Caco-2 (cell line): Measurements from ENCODE around the gene PELI1. TPM values are rescaled to one million over a fixed set of nuclear protein-coding genes. Genes with fewer than 3 reads are reported as not detected.
A peak's percentile ranks its signal among the peaks of the same experiment; 100 is the strongest.

Experiments
- BruUV-seq: library from RNA; stranded (reverse); fragments of 400-500 nt; replicated peaks from 2 replicates; lab custom pipeline; 2021; lab: Mats Ljungman, UMichigan
- CTCF ChIA-PET: fragments of 300-600 bp; sonication (Branson Sonifier 250); formaldehyde crosslinking; loops from one replicate; lab custom pipeline; 2022; ENCODE audit warnings: antibody characterized with exemption; lab: Charles Lee
- POLR2A ChIA-PET: fragments of 300-600 bp; sonication (Branson Sonifier 250); formaldehyde crosslinking; loops from one replicate; lab custom pipeline; 2022; ENCODE audit warnings: antibody characterized with exemption; lab: Charles Lee
- DNase-seq, 2 experiments: peaks; one replicate each; pipeline versions ENCODE4 v3.0.0 to v3.0.0-alpha.2; 2020 to 2022
- H3K27me3 ChIP-seq: replicated peaks from 2 replicates; pipeline ENCODE4 v1.6.0; 2011; ENCODE audit warnings: low read length; ENCODE audit not compliant: control insufficient read depth, insufficient read depth
- H3K36me3 ChIP-seq: 2 replicates; pipeline ENCODE4 v1.5.1; 2011; ENCODE audit warnings: low read length; ENCODE audit not compliant: control insufficient read depth, insufficient read depth
- H3K4me1 ChIP-seq: fragments of 250-450 bp; sonication (Bioruptor Pico); 2 replicates; pipeline ENCODE4 v1.5.1; 2020; ENCODE audit warnings: mild to moderate bottlenecking
- H3K4me3 ChIP-seq: 2 replicates; pipeline ENCODE4 v1.5.1; 2011; ENCODE audit warnings: low read depth, mild to moderate bottlenecking, control low read depth, low read length
- H3K9me3 ChIP-seq: fragments of 250-450 bp; sonication (Bioruptor Pico); 2 replicates; pipeline ENCODE4 v1.5.1; 2020; ENCODE audit warnings: mild to moderate bottlenecking, moderate library complexity
- H3K27ac Mint-ChIP-seq: one replicate; pipeline ENCODE4 v1.8.0; 2022; ENCODE audit warnings: mixed read lengths; ENCODE audit not compliant: unreplicated experiment
- H3K27me3 Mint-ChIP-seq: one replicate; pipeline ENCODE4 v1.8.0; 2022; ENCODE audit warnings: mixed read lengths; ENCODE audit not compliant: insufficient read depth, unreplicated experiment
- H3K36me3 Mint-ChIP-seq: one replicate; pipeline ENCODE4 v1.8.0; 2022; ENCODE audit warnings: mild to moderate bottlenecking, mixed read lengths; ENCODE audit not compliant: insufficient read depth, unreplicated experiment
- H3K4me1 Mint-ChIP-seq: one replicate; pipeline ENCODE4 v1.8.0; 2022; ENCODE audit warnings: low read depth, mixed read lengths; ENCODE audit not compliant: unreplicated experiment
- H3K4me3 Mint-ChIP-seq: one replicate; pipeline ENCODE4 v1.8.0; 2022; ENCODE audit warnings: mild to moderate bottlenecking, moderate library complexity, mixed read lengths; ENCODE audit not compliant: unreplicated experiment
- H3K9me3 Mint-ChIP-seq: one replicate; pipeline ENCODE4 v1.8.0; 2022; ENCODE audit warnings: mixed read lengths; ENCODE audit not compliant: unreplicated experiment
- CTCF ChIP-seq, 2 experiments: fragments of 200-600 bp in 1 of 2; IDR thresholded peaks; 1 replicate in 1 of 2; 2 replicates in 1 of 2; pipeline versions ENCODE4 v1.5.1 to v1.8.0; 2011 to 2022; ENCODE audit warnings: antibody characterized with exemption in 1 of 2, control low read depth in 1 of 2, inconsistent platforms in 1 of 2, low read depth in 1 of 2, low read length in 1 of 2, mild to moderate bottlenecking in 1 of 2, moderate library complexity in 1 of 2; ENCODE audit not compliant: insufficient read depth in 1 of 2, severe bottlenecking in 1 of 2, unreplicated experiment in 1 of 2
- intact Hi-C: fragments of 100-400 bp; cut with micrococcal nuclease; formaldehyde crosslinking; loops from one replicate; pipeline ENCODE4 v1.10.0; 2022; ENCODE audit not compliant: unreplicated experiment
- total RNA-seq: library from RNA; stranded (reverse); gene quantifications from 2 replicates; pipeline ENCODE4 v1.2.3, GENCODE V29; 2022

The PELI1 gene
- total RNA-seq, 1 experiment from 2014 or later, result 64.1 TPM

DNA sequence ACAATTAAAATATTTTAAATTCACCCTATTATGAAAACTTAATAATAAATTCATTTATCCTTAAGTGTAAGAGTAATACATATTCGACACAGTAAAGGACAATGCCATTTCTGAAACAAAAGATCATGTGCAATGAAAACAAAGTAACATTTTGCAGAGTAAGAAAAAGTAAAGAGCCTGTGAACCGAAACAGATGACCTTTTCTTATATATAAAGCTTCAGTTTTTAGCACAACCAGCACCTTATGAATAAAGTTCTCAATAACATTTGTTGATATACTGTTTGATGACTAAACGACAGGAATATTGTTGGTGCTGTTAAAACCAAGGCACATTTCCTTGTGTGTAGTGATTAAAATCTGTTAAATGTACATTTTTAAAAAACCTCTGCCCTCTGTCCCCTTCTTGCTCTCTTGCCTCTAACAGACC is 1.5 kb downstream of the PELI1 start:
- DNase-seq, result no peak
- Histone ChIP-seq H3K4me3 (peak overlapping the region; percentile 100), H3K9me3 (no peaks in the 10 kb centered on the region), H3K4me1 (peaks cover 28% of the 10 kb centered on the region), H3K27me3 (no peaks in the 10 kb centered on the region), H3K36me3 (no peaks in the 10 kb centered on the region)
- no peaks in the 10 kb centered on the region for H3K27me3 Mint-ChIP-seq
- H3K4me1 Mint-ChIP-seq, result peaks cover 27% of the 10 kb centered on the region
- ChIA-PET POLR2A (interaction anchor here (0.6 kb wide), 1 partner anchor 72 kb away, joined by 3 read pairs; no protein-coding TSS in a partner anchor), CTCF (no interaction called here)
- BruUV-seq, result no TSS peak
- peak overlapping the region; percentile 81 for H3K27ac Mint-ChIP-seq
- no peaks in the 10 kb centered on the region for H3K9me3 Mint-ChIP-seq
- H3K4me3 Mint-ChIP-seq, result peak overlapping the region; percentile 88
- intact Hi-C loops, result loop anchor here (1.0 to 5.0 kb wide), 3 partner anchors 45 to 170 kb away; no protein-coding TSS in a partner anchor
- H3K36me3 Mint-ChIP-seq, result peaks cover 47% of the 10 kb centered on the region
- TF ChIP-seq CTCF (IDR thresholded peaks at IDR 0.05; ENCODE audit: insufficient read depth in 1 of 2, low read depth in 1 of 2, low read length in 1 of 2, severe bottlenecking in 1 of 2, unreplicated experiment in 1 of 2), result no peak

DNA sequence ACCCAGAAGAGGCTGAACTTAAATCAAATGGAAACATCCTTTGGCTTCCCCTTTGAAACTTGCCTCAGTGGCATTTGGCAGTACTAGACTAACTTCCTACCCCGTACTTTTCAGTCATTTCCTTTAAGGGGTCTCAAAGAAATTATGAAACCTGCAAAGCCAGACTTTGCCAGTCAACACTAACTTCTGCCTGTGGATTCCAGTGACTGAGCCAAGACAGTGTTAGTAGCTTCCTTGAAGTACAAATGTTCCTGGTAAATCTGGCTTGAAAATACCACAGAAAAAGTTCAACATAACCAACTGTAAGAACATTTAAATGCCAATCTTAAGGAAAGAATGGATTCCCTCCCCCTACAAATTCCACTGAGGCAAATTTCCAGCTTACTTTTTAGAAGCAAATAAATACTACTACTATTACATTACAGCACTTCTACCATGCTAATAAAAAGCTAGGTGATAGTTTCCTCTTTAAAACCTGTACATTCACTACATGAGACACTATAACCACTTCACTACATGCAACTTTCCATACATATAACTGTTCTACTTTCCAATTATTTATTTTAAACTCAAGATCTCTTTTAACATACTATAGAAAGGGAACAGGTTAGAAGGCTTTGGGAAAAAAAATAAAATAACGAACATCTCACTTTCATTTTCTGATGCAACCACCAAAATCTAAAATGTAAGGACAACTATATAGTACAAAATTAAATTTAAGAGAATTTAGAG is 2.4 kb downstream of the PELI1 start:
- TF ChIP-seq CTCF (IDR thresholded peaks at IDR 0.05; ENCODE audit: insufficient read depth in 1 of 2, low read depth in 1 of 2, low read length in 1 of 2, severe bottlenecking in 1 of 2, unreplicated experiment in 1 of 2), result no peak
- no peaks in the 10 kb centered on the region for H3K9me3 ChIP-seq
- H3K4me3 ChIP-seq, result peak overlapping the region; percentile 100; the same call in 1 of the 2 replicates
- Mint-ChIP-seq H3K4me1 (peaks cover 33% of the 10 kb centered on the region), H3K9me3 (no peaks in the 10 kb centered on the region), H3K27ac (peak overlapping the region; percentile 60), H3K36me3 (peaks cover 50% of the 10 kb centered on the region), H3K27me3 (no peaks in the 10 kb centered on the region), H3K4me3 (peak overlapping the region; percentile 88)
- H3K4me1 ChIP-seq, result peaks cover 37% of the 10 kb centered on the region
- no peaks in the 10 kb centered on the region for H3K36me3 ChIP-seq
- H3K27me3 ChIP-seq, result no peaks in the 10 kb centered on the region
- intact Hi-C loops, result loop anchor here (1.0 to 5.0 kb wide), 3 partner anchors 45 to 170 kb away; no protein-coding TSS in a partner anchor
- no TSS peak for BruUV-seq
- POLR2A ChIA-PET, result interaction anchor here (0.5 kb wide), 1 partner anchor 123 kb away, joined by 4 read pairs; no protein-coding TSS in a partner anchor
- no peak for DNase-seq
- CTCF ChIA-PET, result interaction anchor here (0.7 kb wide), 1 partner anchor 35 kb away, joined by 5 read pairs; no protein-coding TSS in a partner anchor

GRCh38 chr2:64140665-64141200 is 3.5 kb downstream of the PELI1 start:
- TF ChIP-seq CTCF (IDR thresholded peaks at IDR 0.05; ENCODE audit: insufficient read depth in 1 of 2, low read depth in 1 of 2, low read length in 1 of 2, severe bottlenecking in 1 of 2, unreplicated experiment in 1 of 2), result no peak
- Mint-ChIP-seq H3K27ac (no peak overlapping the region), H3K4me3 (peak overlapping the region; percentile 88), H3K4me1 (peaks cover 38% of the 10 kb centered on the region), H3K27me3 (no peaks in the 10 kb centered on the region), H3K9me3 (no peaks in the 10 kb centered on the region), H3K36me3 (peaks cover 58% of the 10 kb centered on the region)
- Histone ChIP-seq H3K27me3 (no peaks in the 10 kb centered on the region), H3K9me3 (no peaks in the 10 kb centered on the region), H3K36me3 (no peaks in the 10 kb centered on the region), H3K4me3 (no peak overlapping the region), H3K4me1 (peaks cover 32% of the 10 kb centered on the region)
- intact Hi-C loops, result loop anchor here (5.0 kb wide), 2 partner anchors 72 to 172 kb away; no protein-coding TSS in a partner anchor
- ChIA-PET POLR2A (interaction anchor here (0.9 kb wide), 1 partner anchor 89 kb away, joined by 9 read pairs; no protein-coding TSS in a partner anchor), CTCF (no interaction called here)
- DNase-seq, result no peak
- BruUV-seq, result no TSS peak
